Measurements from ENCODE around the gene GUSB. TPM values are rescaled to one million over a fixed set of nuclear protein-coding genes. Genes with fewer than 3 reads are reported as not detected.

Gene GUSB
- total and polyA plus RNA-seq, 2 donors (not counting 3 experiments of a cell fraction or from before 2014, with no cell fraction given): 55.7 to 107 TPM

- Histone ChIP-seq H3K79me2 (ENCODE audit: control insufficient read depth, insufficient read depth, low read length) (peaks cover 26% of the 10 kb centered on the region), H2AFZ (ENCODE audit: low read depth, low read length) (no peak overlapping the region), H3K4me3 (replicated peaks in 1 of 3; ENCODE audit: insufficient read depth in 1 of 3, low read depth in 1 of 3, low read length in 3 of 3) (no peak overlapping the region), H3K27ac (ENCODE audit: insufficient read depth, low read depth, low read length) (no peak overlapping the region), H3K27me3 (ENCODE audit: control insufficient read depth in 2 of 2, insufficient read depth in 2 of 2, low read length in 2 of 2) (no peaks in the 10 kb centered on the region), H3K4me2 (ENCODE audit: insufficient read depth, low read length) (no peak overlapping the region), H3K4me1 (ENCODE audit: control insufficient read depth, extremely low read depth, insufficient read depth, low read length) (no peaks in the 10 kb centered on the region), H3K36me3 (ENCODE audit: control insufficient read depth in 2 of 2, extremely low read depth in 1 of 2, insufficient read depth in 2 of 2, low read length in 2 of 2) (no peaks in the 10 kb centered on the region), H4K20me1 (replicated peaks; ENCODE audit: control insufficient read depth, extremely low read depth, insufficient read depth, low read length) (no peaks in the 10 kb centered on the region), H3K9ac (replicated peaks; ENCODE audit: extremely low read depth, insufficient read depth, low read length) (no peak overlapping the region), H3K9me3 (replicated peaks; ENCODE audit: control insufficient read depth, insufficient read depth, low read length) (no peaks in the 10 kb centered on the region), H3K9me1 (replicated peaks; ENCODE audit: control insufficient read depth, extremely low read depth, insufficient read depth, low read length) (no peaks in the 10 kb centered on the region)
- DNase-seq (ENCODE audit: low read depth, low spot score): no peak
- POLR2A ChIA-PET: no interaction called here
- CTCF ChIA-PET: no interaction called here
- BruUV-seq (replicated peaks): no TSS peak
- dilution Hi-C loops (cut with MboI; ENCODE audit: extremely low pct_ligation_motif_present, low sequenced_read_pairs) (no loop called here), intact Hi-C loops (cut with micrococcal nuclease) (no loop called here)
- TF ChIP-seq POLR2A (IDR thresholded peaks at IDR 0.05; ENCODE audit: low read depth, low read length): no peak
- no peak for TF ChIP-seq GATA2 (IDR thresholded peaks at IDR 0.05; ENCODE audit: insufficient read depth, insufficient read length, low read depth, low read length)
- no peak for TF ChIP-seq CTCF (IDR thresholded peaks at IDR 0.05; ENCODE audit: extremely low read depth in 1 of 2, insufficient read depth in 1 of 2, low read depth in 1 of 2, low read length in 2 of 2)
- TF ChIP-seq MAX (IDR thresholded peaks at IDR 0.05; ENCODE audit: insufficient read depth, insufficient read length): no peak
- TF ChIP-seq JUN (IDR thresholded peaks at IDR 0.05; ENCODE audit: borderline replicate concordance, insufficient read depth, insufficient read length, low read depth): no peak
- TF ChIP-seq POLR2AphosphoS5 (IDR thresholded peaks at IDR 0.05; ENCODE audit: insufficient read depth, low read depth, low read length): no peak
- no peak for TF ChIP-seq MYC (IDR thresholded peaks at IDR 0.05; ENCODE audit: low read depth, low read length)
- TF ChIP-seq EZH2 (IDR thresholded peaks at IDR 0.05; ENCODE audit: borderline replicate concordance, low read depth, low read length, severe bottlenecking): no peak
- TF ChIP-seq FOS (IDR thresholded peaks at IDR 0.05; ENCODE audit: borderline replicate concordance, insufficient read depth, low read length): no peak
- no peak for FAIRE-seq
Observed at GRCh38 chr7:65923316-65923715, 58.7 kb downstream of the GUSB start.
